T-cell (primary cell): ENCODE measurements around the gene TNFRSF14. TPM values are rescaled to one million over a fixed set of nuclear protein-coding genes. Genes with fewer than 3 reads are reported as not detected.

Source experiments
- ATAC-seq, 4 experiments: fragments of 200-7000 bp in 3 of 4; fragments of 150-1000 bp in 1 of 4; cut with Tn5 transposase; replicated peaks in 1 of 4; 1 replicate in 3 of 4; 2 replicates in 1 of 4; pipeline ENCODE4 v1.10.0; 2021; ENCODE audit warnings: moderate library complexity in 3 of 4, mild to moderate bottlenecking in 2 of 4, moderate number of reproducible peaks in 1 of 4
- CTCF ChIA-PET, 2 donors: fragments of 300-600 bp; sonication (Branson Sonifier 250); formaldehyde crosslinking; loops; one replicate each; lab custom pipeline; 2022; ENCODE audit warnings: antibody characterized with exemption in 2 of 2; lab: Charles Lee
- POLR2A ChIA-PET, 2 donors: fragments of 300-600 bp; sonication (Branson Sonifier 250); formaldehyde crosslinking; loops; one replicate each; lab custom pipeline; 2022; ENCODE audit warnings: antibody characterized with exemption in 2 of 2; lab: Charles Lee
- DNase-seq, 35 experiments: peaks; one replicate each; pipeline versions ENCODE4 v3.0.0 to v3.0.0-alpha.2; 2013 to 2023
- H3K27ac ChIP-seq: one replicate; pipeline ENCODE4 v1.5.1; 2013; ENCODE audit warnings: low read length
- H3K27me3 ChIP-seq, 2 experiments: replicated peaks in 1 of 2; 1 replicate in 1 of 2; 2 replicates in 1 of 2; pipeline versions ENCODE4 v1.6.1 to v1.7.0; 2013; ENCODE audit warnings: low read length in 1 of 2, mixed read lengths in 1 of 2; ENCODE audit not compliant: control insufficient read depth in 2 of 2, insufficient read depth in 2 of 2; ENCODE audit errors: extremely low read depth in 1 of 2
- H3K36me3 ChIP-seq, 2 donors: 1 replicate in 1 of 2; 2 replicates in 1 of 2; pipeline versions ENCODE4 v1.6.1 to v1.7.0; 2013; ENCODE audit warnings: low read length in 1 of 2; ENCODE audit not compliant: control insufficient read depth in 2 of 2, insufficient read depth in 1 of 2; ENCODE audit errors: extremely low read depth in 1 of 2
- H3K4me1 ChIP-seq, 2 experiments: 1 replicate in 1 of 2; 2 replicates in 1 of 2; pipeline versions ENCODE4 v1.6.1 to v1.7.0; 2013; ENCODE audit warnings: low read length in 2 of 2, mixed read lengths in 1 of 2; ENCODE audit not compliant: insufficient read depth in 2 of 2, control insufficient read depth in 1 of 2; ENCODE audit errors: extremely low read depth in 1 of 2
- H3K4me3 ChIP-seq, 2 donors: 1 replicate in 1 of 2; 2 replicates in 1 of 2; pipeline versions ENCODE4 v1.5.1 to v1.7.0; 2013; ENCODE audit warnings: mild to moderate bottlenecking in 2 of 2, low read length in 1 of 2, moderate library complexity in 1 of 2; ENCODE audit not compliant: control insufficient read depth in 1 of 2; ENCODE audit errors: extremely low read depth in 1 of 2
- H3K9me3 ChIP-seq: 2 replicates; pipeline ENCODE4 v1.7.0; 2013
- H3K27ac Mint-ChIP-seq, 2 donors: one replicate each; pipeline ENCODE4 v1.8.0; 2020 to 2021; ENCODE audit warnings: mild to moderate bottlenecking in 2 of 2, mixed read lengths in 2 of 2
- H3K27me3 Mint-ChIP-seq, 2 donors: one replicate each; pipeline ENCODE4 v1.8.0; 2021 to 2022; ENCODE audit warnings: mixed read lengths in 2 of 2
- H3K36me3 Mint-ChIP-seq: one replicate; pipeline ENCODE4 v1.8.0; 2021; ENCODE audit warnings: mixed read lengths
- H3K4me1 Mint-ChIP-seq, 3 donors: one replicate each; pipeline ENCODE4 v1.8.0; 2020 to 2022; ENCODE audit warnings: mixed read lengths in 3 of 3, mild to moderate bottlenecking in 1 of 3
- H3K4me3 Mint-ChIP-seq, 3 donors: one replicate each; pipeline ENCODE4 v1.8.0; 2020 to 2022; ENCODE audit warnings: mild to moderate bottlenecking in 3 of 3, mixed read lengths in 3 of 3, moderate library complexity in 3 of 3
- H3K9me3 Mint-ChIP-seq, 3 donors: one replicate each; pipeline ENCODE4 v1.8.0; 2020 to 2022; ENCODE audit warnings: mixed read lengths in 3 of 3
- WGBS: methylation state at CpG from one replicate; pipeline ENCODE4 v1.1.5; 2013; ENCODE audit warnings: missing lambda C conversion rate; ENCODE audit not compliant: insufficient coverage; 5-methylcytosine and 5-hydroxymethylcytosine counted together
- total RNA-seq, 35 experiments: library from RNA in 6 of 35; stranded (reverse) in 6 of 35; fragments of 120-200 nt in 1 of 35; gene quantifications; one replicate each; pipeline versions ENCODE4 v1.2.1 to v1.2.4 and lab custom pipeline; 2013 to 2026

Gene TNFRSF14
- total RNA-seq, 5 donors from 2014 or later (not counting 1 experiment from before 2014, with no cell fraction given), result 163 to 214 (median 211) TPM

DNA sequence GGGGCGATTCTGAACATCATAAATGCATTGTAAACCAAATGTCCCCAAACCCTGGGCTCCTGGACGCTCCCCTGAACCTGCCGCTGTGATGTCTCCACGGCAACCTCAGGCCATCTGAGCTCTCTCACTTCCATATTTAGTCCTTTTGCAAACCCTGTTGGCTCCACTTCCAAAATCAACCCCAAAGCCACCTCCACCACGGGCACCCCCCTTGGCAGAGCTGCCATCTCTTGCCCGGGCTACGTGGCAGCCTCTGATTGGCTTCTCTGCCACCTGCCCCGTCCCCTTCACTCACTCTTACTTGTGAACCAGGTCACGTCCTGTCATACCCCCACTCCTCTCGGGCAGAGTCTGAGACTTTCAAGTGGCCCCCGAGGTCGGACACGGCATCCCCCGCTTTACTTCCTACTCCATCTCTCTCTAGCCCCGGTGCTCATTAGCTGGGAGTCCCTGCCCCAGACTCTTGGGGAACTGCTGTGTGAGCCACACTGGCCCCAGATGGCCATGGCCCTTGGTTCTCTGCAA is 46.2 kb downstream of the TNFRSF14 start:
- no peaks in the 10 kb centered on the region for H3K36me3 ChIP-seq
- ChIA-PET CTCF (no interaction called here), POLR2A (no interaction called here)
- Mint-ChIP-seq H3K4me1 (no peaks in the 10 kb centered on the region), H3K4me3 (no peak overlapping the region), H3K27ac (peak overlapping the region in 1 of 2 donors; percentile 57), H3K9me3 (peaks cover 0 to 5% (median 0%) of the 10 kb centered on the region in 3 donors), H3K27me3 (peaks cover 0 to 14% of the 10 kb centered on the region in 2 donors), H3K36me3 (no peaks in the 10 kb centered on the region)
- H3K4me3 ChIP-seq, result no peak overlapping the region
- H3K4me1 ChIP-seq, result no peaks in the 10 kb centered on the region
- peak in 1 of 35 experiments; percentile 7 for DNase-seq
- H3K27ac ChIP-seq, result no peak overlapping the region
- H3K27me3 ChIP-seq, result peaks cover 0 to 30% of the 10 kb centered on the region in 2 experiments
- 69% methylated on average over 14 of the region's 15 CpGs for WGBS
- no peaks in the 10 kb centered on the region for H3K9me3 ChIP-seq
- ATAC-seq, result no peak

DNA sequence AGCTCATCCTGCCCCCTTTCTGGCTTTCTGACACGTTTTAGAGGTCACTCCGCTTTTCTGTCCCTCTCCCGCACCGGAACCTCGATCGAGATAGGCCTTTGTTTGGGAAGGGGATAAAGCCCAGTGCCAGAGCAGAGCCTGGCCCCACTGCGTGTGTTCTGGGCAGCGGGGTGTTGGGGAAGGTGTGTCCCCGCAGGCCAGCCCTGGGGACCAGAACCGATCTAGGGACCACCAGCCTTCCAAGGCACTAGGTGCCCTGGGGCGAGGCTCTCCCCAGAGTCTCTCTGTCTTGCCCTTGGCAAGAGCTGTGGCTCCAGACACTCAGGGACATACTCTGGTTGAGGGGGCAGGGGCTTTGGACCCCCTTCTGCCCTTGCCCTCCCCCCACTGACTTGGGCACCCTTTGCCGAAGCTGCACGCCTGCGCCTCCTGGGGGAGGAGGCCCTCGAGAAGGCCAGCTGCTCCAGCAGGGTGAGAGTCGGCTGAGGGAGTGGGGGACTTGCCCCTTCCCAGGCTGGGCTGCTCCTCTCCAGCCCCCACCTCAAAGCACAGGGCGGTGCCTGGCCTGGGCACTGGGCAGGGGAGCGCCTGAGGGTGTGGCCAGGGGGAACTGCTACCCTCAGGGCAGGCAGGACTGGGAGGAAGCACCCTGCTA is 46.8 kb downstream of the TNFRSF14 start:
- Histone ChIP-seq H3K9me3 (no peaks in the 10 kb centered on the region), H3K27me3 (peaks cover 0 to 24% of the 10 kb centered on the region in 2 experiments), H3K4me3 (no peak overlapping the region), H3K36me3 (no peaks in the 10 kb centered on the region), H3K4me1 (no peaks in the 10 kb centered on the region), H3K27ac (no peak overlapping the region)
- no peak for ATAC-seq
- ChIA-PET CTCF (no interaction called here), POLR2A (no interaction called here)
- Mint-ChIP-seq H3K9me3 (peaks cover 0 to 5% (median 0%) of the 10 kb centered on the region in 3 donors), H3K4me1 (no peaks in the 10 kb centered on the region), H3K27ac (peak overlapping the region in 1 of 2 donors; percentile 57), H3K36me3 (no peaks in the 10 kb centered on the region), H3K4me3 (no peak overlapping the region), H3K27me3 (peaks cover 0 to 11% of the 10 kb centered on the region in 2 donors)
- WGBS, result 80% methylated on average over 10 of the region's 18 CpGs
- DNase-seq, result peak in 1 of 35 experiments; percentile 11

DNA sequence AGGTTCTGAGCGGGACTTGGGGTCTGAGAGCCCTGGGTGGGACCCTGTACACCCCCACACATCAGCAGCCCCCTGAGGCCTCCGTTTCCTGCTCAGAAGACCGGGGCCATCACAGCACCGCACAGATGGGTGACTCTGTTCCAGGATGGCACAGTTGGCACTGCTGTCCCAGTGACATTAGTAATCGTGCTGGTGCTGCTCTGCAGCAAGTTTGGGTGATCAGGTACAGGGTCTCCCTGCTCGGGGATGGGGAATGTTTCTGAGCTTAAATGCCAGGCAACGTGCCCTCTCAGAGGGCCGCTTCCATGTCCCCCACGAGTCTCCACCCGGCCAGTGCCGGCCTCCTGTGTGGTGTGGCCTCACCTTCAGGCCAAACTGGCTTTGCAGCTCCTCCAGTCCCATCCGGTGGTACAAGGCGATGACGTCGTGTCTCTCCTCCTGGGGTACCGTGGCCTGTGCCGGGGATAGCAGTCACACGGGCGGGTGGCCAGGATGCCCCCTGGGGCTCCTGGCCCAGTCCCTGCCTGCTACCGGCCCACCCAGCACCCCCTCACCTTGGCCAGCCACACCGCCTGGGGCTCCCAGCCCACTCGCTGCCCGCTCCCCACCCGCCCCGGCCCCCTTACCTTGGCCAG is 47.5 kb downstream of the TNFRSF14 start:
- WGBS, result 86% methylated on average over 25 of the region's 25 CpGs
- Histone ChIP-seq H3K27ac (no peak overlapping the region), H3K4me1 (no peaks in the 10 kb centered on the region), H3K36me3 (no peaks in the 10 kb centered on the region), H3K9me3 (no peaks in the 10 kb centered on the region), H3K4me3 (no peak overlapping the region), H3K27me3 (peaks cover 0 to 22% of the 10 kb centered on the region in 2 experiments)
- ATAC-seq (no peak), DNase-seq (peak in 1 of 35 experiments; percentile 10)
- H3K36me3 Mint-ChIP-seq, result no peaks in the 10 kb centered on the region
- H3K27me3 Mint-ChIP-seq, result peaks cover 0 to 10% of the 10 kb centered on the region in 2 donors
- peaks cover 0 to 3% (median 0%) of the 10 kb centered on the region in 3 donors for H3K9me3 Mint-ChIP-seq
- H3K4me3 Mint-ChIP-seq, result no peak overlapping the region
- ChIA-PET POLR2A (no interaction called here), CTCF (no interaction called here)
- H3K4me1 Mint-ChIP-seq, result no peaks in the 10 kb centered on the region
- no peak overlapping the region for H3K27ac Mint-ChIP-seq

DNA sequence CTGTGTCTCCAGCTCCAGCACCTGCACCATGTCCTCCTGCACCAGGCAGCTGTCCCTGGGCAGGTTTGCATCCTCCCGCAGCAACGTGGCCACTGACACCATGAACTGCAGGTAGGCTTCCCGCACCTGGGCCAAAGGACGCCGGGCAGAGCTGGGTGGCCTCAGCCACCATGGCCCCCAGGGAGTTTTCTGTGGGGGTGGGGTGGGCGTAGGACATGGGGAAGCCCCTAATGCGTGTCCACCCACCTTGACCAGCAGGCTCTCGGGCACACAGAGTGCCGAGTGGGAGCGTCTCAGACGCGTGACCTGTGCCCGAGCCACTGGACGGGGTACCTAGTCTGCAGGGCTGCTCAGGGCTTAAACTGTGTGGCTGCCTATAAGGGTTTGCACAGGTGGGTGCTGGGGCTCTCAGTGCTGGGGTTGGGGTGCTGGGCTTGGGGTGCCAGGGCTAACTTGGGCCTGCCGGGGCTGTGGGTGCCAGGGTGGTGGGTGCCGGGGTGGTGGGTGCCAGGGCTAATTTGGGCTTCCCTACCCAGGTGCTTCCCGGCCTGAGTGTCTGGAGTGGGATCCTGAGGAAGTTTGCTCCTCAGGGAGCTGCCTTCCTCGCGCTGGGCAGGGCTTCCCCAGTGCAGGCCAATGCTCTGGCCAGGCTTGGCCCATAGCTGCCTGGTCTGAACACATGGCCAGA is 48.1 kb downstream of the TNFRSF14 start:
- no peak overlapping the region for H3K27ac Mint-ChIP-seq
- POLR2A ChIA-PET, result no interaction called here
- no peaks in the 10 kb centered on the region for H3K9me3 Mint-ChIP-seq
- no peak for ATAC-seq
- no peak overlapping the region for H3K4me3 ChIP-seq
- CTCF ChIA-PET, result no interaction called here
- H3K36me3 ChIP-seq, result no peaks in the 10 kb centered on the region
- peaks cover 0 to 10% of the 10 kb centered on the region in 2 donors for H3K27me3 Mint-ChIP-seq
- H3K27ac ChIP-seq, result no peak overlapping the region
- no peaks in the 10 kb centered on the region for H3K9me3 ChIP-seq
- no peak overlapping the region for H3K4me3 Mint-ChIP-seq
- no peaks in the 10 kb centered on the region for H3K4me1 Mint-ChIP-seq
- H3K27me3 ChIP-seq, result peaks cover 0 to 22% of the 10 kb centered on the region in 2 experiments
- H3K36me3 Mint-ChIP-seq, result no peaks in the 10 kb centered on the region
- DNase-seq, result peak in 1 of 35 experiments; percentile 6
- 77% methylated on average over 6 of the region's 19 CpGs for WGBS
- H3K4me1 ChIP-seq, result no peaks in the 10 kb centered on the region

DNA sequence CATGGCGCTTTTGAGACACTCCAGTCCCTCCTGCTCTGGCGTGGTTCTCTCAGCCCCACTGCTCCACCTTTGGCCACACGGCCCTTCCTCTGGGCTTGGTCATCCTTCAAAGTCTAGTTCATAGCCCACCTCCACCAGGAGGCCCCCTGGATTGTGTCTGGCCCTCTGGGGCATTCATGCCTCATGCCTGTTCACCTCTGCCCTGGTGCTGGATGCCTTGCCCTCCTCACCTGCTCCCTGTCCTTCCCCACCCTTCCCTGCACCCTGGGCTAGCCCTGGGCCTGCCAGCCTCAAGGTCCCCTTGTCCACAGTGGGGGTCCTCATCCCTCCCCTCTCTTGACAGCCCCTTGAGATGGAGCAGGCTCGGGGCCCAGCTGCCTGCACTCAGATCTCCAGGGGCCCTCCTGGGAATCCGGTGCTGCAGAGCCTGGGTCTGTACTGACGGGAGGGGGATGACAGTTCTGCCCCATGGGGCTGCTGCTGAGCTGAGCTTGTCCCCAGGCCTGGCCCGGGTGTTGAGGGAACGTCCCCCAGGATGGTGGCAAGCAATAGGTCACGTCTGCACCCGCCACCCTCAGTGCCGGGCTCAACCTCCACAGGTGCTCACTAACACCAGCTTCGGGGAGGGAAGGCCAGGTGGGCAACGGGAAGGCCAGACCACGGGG is 48.8 kb downstream of the TNFRSF14 start:
- Histone ChIP-seq H3K27me3 (peaks cover 0 to 25% of the 10 kb centered on the region in 2 experiments), H3K9me3 (no peaks in the 10 kb centered on the region), H3K36me3 (no peaks in the 10 kb centered on the region), H3K4me1 (no peaks in the 10 kb centered on the region), H3K27ac (no peak overlapping the region), H3K4me3 (no peak overlapping the region)
- Mint-ChIP-seq H3K4me3 (no peak overlapping the region), H3K27me3 (peaks cover 0 to 10% of the 10 kb centered on the region in 2 donors), H3K9me3 (no peaks in the 10 kb centered on the region), H3K27ac (no peak overlapping the region), H3K36me3 (no peaks in the 10 kb centered on the region), H3K4me1 (no peaks in the 10 kb centered on the region)
- 84% methylated on average over 12 of the region's 14 CpGs for WGBS
- ChIA-PET CTCF (no interaction called here), POLR2A (no interaction called here)
- ATAC-seq, result no peak
- peak in 1 of 35 experiments; percentile 7 for DNase-seq
